Smooth muscle cell (in vitro differentiated cells): ENCODE data around the gene FOXP1. TPM values are rescaled to one million over a fixed set of nuclear protein-coding genes. Genes with fewer than 3 reads are reported as not detected.

Experiments used
- DNase-seq: peaks from one replicate; lab custom pipeline; 2025; ENCODE audit not compliant: unreplicated experiment; lab: John Stamatoyannopoulos, UW
- H2AFZ ChIP-seq: fragments of 200-600 bp; sonication (generic); 2 replicates; pipeline ENCODE4 v1.6.0; 2016; ENCODE audit warnings: antibody characterized with exemption, low read depth, mild to moderate bottlenecking
- H3F3A ChIP-seq: fragments of 200-600 bp; sonication (generic); 2 replicates; pipeline ENCODE4 v1.6.0; 2017; ENCODE audit warnings: antibody characterized with exemption, low read depth
- H3K27ac ChIP-seq: fragments of 200-600 bp; sonication (generic); 2 replicates; pipeline ENCODE4 v1.5.1; 2016; ENCODE audit warnings: low read depth, mild to moderate bottlenecking
- H3K27me3 ChIP-seq: fragments of 200-600 bp; sonication (generic); 2 replicates; pipeline ENCODE4 v1.6.1; 2016; ENCODE audit warnings: low read depth, mild to moderate bottlenecking
- H3K36me3 ChIP-seq: fragments of 200-600 bp; sonication (generic); 2 replicates; pipeline ENCODE4 v1.5.1; 2016; ENCODE audit warnings: low read depth
- H3K4me1 ChIP-seq: fragments of 200-600 bp; sonication (generic); 2 replicates; pipeline ENCODE4 v1.5.1; 2016; ENCODE audit warnings: low read depth
- H3K4me2 ChIP-seq: fragments of 200-600 bp; sonication (generic); 2 replicates; pipeline ENCODE4 v1.6.0; 2016; ENCODE audit warnings: mild to moderate bottlenecking
- H3K4me3 ChIP-seq: fragments of 200-600 bp; sonication (generic); 2 replicates; pipeline ENCODE4 v1.5.1; 2016; ENCODE audit warnings: mild to moderate bottlenecking
- H3K79me2 ChIP-seq: fragments of 200-600 bp; sonication (generic); 2 replicates; pipeline ENCODE4 v1.6.0; 2016; ENCODE audit warnings: low read depth, mild to moderate bottlenecking
- H3K9ac ChIP-seq: fragments of 200-600 bp; sonication (generic); 2 replicates; pipeline ENCODE4 v1.6.0; 2016; ENCODE audit warnings: low read depth
- H3K9me3 ChIP-seq: fragments of 200-600 bp; sonication (generic); replicated peaks from 2 replicates; pipeline ENCODE4 v1.5.1; 2016; ENCODE audit warnings: low read depth
- H4K20me1 ChIP-seq: fragments of 200-600 bp; sonication (generic); 2 replicates; pipeline ENCODE4 v1.6.0; 2016; ENCODE audit warnings: low read depth
- CTCF ChIP-seq: fragments of 200-600 bp; sonication (generic); IDR thresholded peaks from 2 replicates; pipeline ENCODE4 v1.5.1; 2017; ENCODE audit warnings: borderline replicate concordance, mild to moderate bottlenecking, antibody characterized with exemption; ENCODE audit not compliant: insufficient read depth, poor library complexity, severe bottlenecking
- WGBS: methylation state at CpG from one replicate; pipeline ENCODE4 v1.1.7; 2016; ENCODE audit warnings: low lambda C conversion rate; 5-methylcytosine and 5-hydroxymethylcytosine counted together
- polyA plus RNA-seq: library from polyadenylated mRNA; unstranded; fragments of >200 nt; fragmentation: Nextera tagmentation; extraction: Ambion mirVana; gene quantifications from 2 replicates; pipeline ENCODE4 v1.2.1, GENCODE V29; 2016
- total RNA-seq: library from RNA; depleted of rRNA; stranded (reverse); fragments of >200 nt; gene quantifications from 2 replicates; pipeline ENCODE4 v1.2.3, GENCODE V29; 2014

Gene FOXP1
- total and polyA plus RNA-seq, 2 experiments from 2014 or later: 40.9 to 68.0 TPM

- H3K79me2 ChIP-seq: peaks cover 13% of the 10 kb centered on the region
- no peaks in the 10 kb centered on the region for H3K4me1 ChIP-seq
- no peak overlapping the region for H2AFZ ChIP-seq
- H3K4me3 ChIP-seq: no peak overlapping the region
- DNase-seq: no peak
- 96% methylated on average over 5 of the region's 5 CpGs for WGBS
- H3K4me2 ChIP-seq: no peak overlapping the region
- no peak overlapping the region for H3K27ac ChIP-seq
- H3K36me3 ChIP-seq: no peaks in the 10 kb centered on the region
- H3K27me3 ChIP-seq: no peaks in the 10 kb centered on the region
- no peaks in the 10 kb centered on the region for H4K20me1 ChIP-seq
- no peak overlapping the region for H3K9ac ChIP-seq
- no peaks in the 10 kb centered on the region for H3F3A ChIP-seq
- no peaks in the 10 kb centered on the region for H3K9me3 ChIP-seq
- no peak for TF ChIP-seq CTCF
These were observed 153.9 kb downstream of the FOXP1 start for GRCh38 chr3:71429597-71429988.

DNA sequence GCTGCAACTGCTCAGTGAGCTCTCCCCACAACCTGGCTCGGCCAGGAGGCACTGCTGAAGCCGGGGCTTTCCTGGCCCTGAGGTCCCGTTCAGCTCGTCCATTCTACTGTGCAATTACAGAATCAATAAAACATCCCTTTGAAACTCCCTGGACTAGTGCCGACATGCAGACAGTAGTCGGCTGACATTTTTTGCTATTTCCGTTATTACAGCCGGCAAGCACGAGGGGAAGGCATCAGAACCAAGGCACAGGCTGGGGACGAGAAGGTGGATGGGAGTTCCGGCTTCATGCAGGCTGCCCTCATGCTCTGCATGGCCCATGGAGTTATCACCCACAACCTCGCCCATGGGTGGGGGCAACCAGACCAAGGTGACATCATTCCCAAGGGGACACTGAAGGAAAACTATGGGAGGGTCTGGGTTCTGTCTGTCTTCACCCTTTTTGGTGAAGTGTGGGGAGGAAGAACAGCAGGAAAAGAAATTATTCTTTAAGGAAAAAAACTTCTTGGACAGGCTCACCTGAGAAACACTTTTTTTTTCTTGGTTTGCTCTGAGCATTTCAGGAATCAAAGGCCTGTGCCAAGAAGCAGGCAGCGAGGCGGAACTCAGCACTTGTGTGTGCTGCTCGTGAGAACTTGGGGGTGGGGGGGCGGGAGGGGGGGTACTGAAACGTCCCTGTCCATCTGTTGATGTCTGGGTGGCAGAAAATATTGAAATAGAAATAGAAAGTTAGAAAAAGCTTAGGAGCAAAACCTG lies 154.5 kb downstream of the FOXP1 start:
- H3K4me2 ChIP-seq: no peak overlapping the region
- H3K36me3 ChIP-seq: no peaks in the 10 kb centered on the region
- no peaks in the 10 kb centered on the region for H4K20me1 ChIP-seq
- no peak overlapping the region for H2AFZ ChIP-seq
- H3K9me3 ChIP-seq: no peaks in the 10 kb centered on the region
- WGBS: 80% methylated on average over 17 of the region's 17 CpGs
- no peak for TF ChIP-seq CTCF
- H3K27ac ChIP-seq: peak overlapping the region; percentile 42
- H3F3A ChIP-seq: no peaks in the 10 kb centered on the region
- no peak for DNase-seq
- H3K27me3 ChIP-seq: no peaks in the 10 kb centered on the region
- no peak overlapping the region for H3K9ac ChIP-seq
- peaks cover 13% of the 10 kb centered on the region for H3K79me2 ChIP-seq
- H3K4me3 ChIP-seq: no peak overlapping the region
- no peaks in the 10 kb centered on the region for H3K4me1 ChIP-seq

DNA sequence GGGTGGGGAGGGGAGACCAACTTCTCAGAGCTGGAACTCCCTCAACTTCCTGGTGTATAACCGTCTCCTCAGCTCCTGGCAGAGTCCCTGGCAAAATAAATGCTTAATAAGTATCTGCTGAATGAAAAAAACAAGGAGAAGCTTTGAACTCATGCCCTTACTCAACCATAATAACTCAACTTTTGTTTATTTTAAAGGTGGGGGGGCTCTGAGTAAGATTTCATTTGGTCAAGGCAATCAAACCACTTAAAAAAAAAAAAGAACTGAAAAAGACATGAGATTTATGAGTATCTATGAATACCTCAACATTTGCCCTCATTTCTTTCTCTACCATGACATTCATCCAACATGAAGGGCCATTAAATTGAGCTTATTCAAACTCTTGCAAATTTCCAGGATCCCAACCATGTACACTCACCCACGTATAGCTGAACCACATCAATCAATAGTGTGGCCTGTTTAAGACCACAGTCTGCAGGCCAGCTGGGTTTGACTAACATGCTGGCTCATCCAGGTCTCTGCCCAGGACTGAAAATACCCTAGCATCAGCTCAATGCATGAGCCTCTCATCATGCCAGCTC lies 157.9 kb downstream of the FOXP1 start:
- Histone ChIP-seq H3K27me3 (no peaks in the 10 kb centered on the region), H3K36me3 (no peaks in the 10 kb centered on the region), H3K4me1 (no peaks in the 10 kb centered on the region), H3K4me2 (no peak overlapping the region), H3K4me3 (no peak overlapping the region), H3K27ac (peak overlapping the region; percentile 66), H3K9ac (no peak overlapping the region), H4K20me1 (no peaks in the 10 kb centered on the region), H3F3A (no peaks in the 10 kb centered on the region), H2AFZ (no peak overlapping the region), H3K9me3 (no peaks in the 10 kb centered on the region), H3K79me2 (peaks cover 31% of the 10 kb centered on the region)
- WGBS: 46% methylated on average over 2 of the region's 2 CpGs
- DNase-seq: no peak
- TF ChIP-seq CTCF: no peak
